H9 (cell line): Measurements from ENCODE around the gene MYO1F. TPM values are rescaled to one million over a fixed set of nuclear protein-coding genes. Genes with fewer than 3 reads are reported as not detected.

ENCODE experiments used
- DNase-seq: peaks from one replicate; pipeline ENCODE4 v3.0.0-alpha.2; 2017
- H2AFZ ChIP-seq: one replicate; pipeline ENCODE4 v1.6.1; 2013; ENCODE audit warnings: mild to moderate bottlenecking, low read length, control low read depth, moderate library complexity
- H2AK5ac ChIP-seq: 2 replicates; pipeline ENCODE4 v1.6.1; 2013; ENCODE audit warnings: low read length, control low read depth, mixed read lengths; ENCODE audit not compliant: insufficient read length
- H2BK120ac ChIP-seq: one replicate; pipeline ENCODE4 v1.6.1; 2013; ENCODE audit warnings: low read depth, mild to moderate bottlenecking, low read length, control low read depth, inconsistent platforms; ENCODE audit not compliant: poor library complexity, severe bottlenecking
- H2BK12ac ChIP-seq: 2 replicates; pipeline ENCODE4 v1.6.1; 2013; ENCODE audit warnings: low read length, control low read depth, mixed read lengths, low read depth; ENCODE audit not compliant: insufficient read length
- H2BK15ac ChIP-seq: 2 replicates; pipeline ENCODE4 v1.6.1; 2013; ENCODE audit warnings: low read depth, low read length, control low read depth
- H2BK20ac ChIP-seq: one replicate; pipeline ENCODE4 v1.6.1; 2013; ENCODE audit warnings: low read depth, mild to moderate bottlenecking, low read length, control low read depth, inconsistent platforms; ENCODE audit not compliant: poor library complexity, severe bottlenecking
- H2BK5ac ChIP-seq: 2 replicates; pipeline ENCODE4 v1.6.1; 2013; ENCODE audit warnings: low read length, control low read depth, mixed read lengths; ENCODE audit not compliant: insufficient read length
- H3K14ac ChIP-seq: 2 replicates; pipeline ENCODE4 v1.6.1; 2013; ENCODE audit warnings: low read length, control low read depth; ENCODE audit not compliant: insufficient read depth
- H3K18ac ChIP-seq: 2 replicates; pipeline ENCODE4 v1.6.1; 2013; ENCODE audit warnings: low read depth, mild to moderate bottlenecking, mixed read lengths, low read length, control low read depth; ENCODE audit not compliant: insufficient read length
- H3K23ac ChIP-seq: 2 replicates; pipeline ENCODE4 v1.6.1; 2013; ENCODE audit warnings: low read length, control low read depth, mixed read lengths, low read depth; ENCODE audit not compliant: insufficient read length
- H3K23me2 ChIP-seq: 2 replicates; pipeline ENCODE4 v1.6.1; 2013; ENCODE audit warnings: low read depth, mild to moderate bottlenecking, mixed read lengths, low read length, control low read depth; ENCODE audit not compliant: insufficient read length, poor library complexity, severe bottlenecking
- H3K27ac ChIP-seq: 2 replicates; pipeline ENCODE4 v1.5.1; 2013; ENCODE audit warnings: low read length, control low read depth, mixed read lengths, low read depth; ENCODE audit not compliant: insufficient read length
- H3K27me3 ChIP-seq: 2 replicates; pipeline ENCODE4 v1.6.1; 2013; ENCODE audit warnings: low read length, control low read depth, inconsistent platforms; ENCODE audit not compliant: insufficient read depth
- H3K4ac ChIP-seq: 2 replicates; pipeline ENCODE4 v1.6.1; 2013; ENCODE audit warnings: low read depth, mild to moderate bottlenecking, control low read depth, inconsistent platforms, low read length, moderate library complexity
- H3K4me1 ChIP-seq: 2 replicates; pipeline ENCODE4 v1.6.1; 2013; ENCODE audit warnings: low read length, control low read depth, inconsistent platforms; ENCODE audit not compliant: insufficient read depth
- H3K4me2 ChIP-seq: 2 replicates; pipeline ENCODE4 v1.6.1; 2013; ENCODE audit warnings: low read length, control low read depth, mixed read lengths; ENCODE audit not compliant: insufficient read length, insufficient read depth
- H3K56ac ChIP-seq: 2 replicates; pipeline ENCODE4 v1.6.1; 2013; ENCODE audit warnings: low read depth, mild to moderate bottlenecking, mixed read lengths, low read length, control low read depth; ENCODE audit not compliant: insufficient read length
- H3K79me1 ChIP-seq: 2 replicates; pipeline ENCODE4 v1.6.1; 2013; ENCODE audit warnings: low read depth, mild to moderate bottlenecking, moderate library complexity, low read length, control low read depth, inconsistent platforms; ENCODE audit not compliant: insufficient read depth, poor library complexity, severe bottlenecking
- H3K79me2 ChIP-seq: 2 replicates; pipeline ENCODE4 v1.6.1; 2013; ENCODE audit warnings: low read length, control low read depth, inconsistent platforms; ENCODE audit not compliant: insufficient read depth
- H3K9ac ChIP-seq: 2 replicates; pipeline ENCODE4 v1.6.1; 2013; ENCODE audit warnings: low read length, control low read depth, mixed read lengths; ENCODE audit not compliant: insufficient read length; ENCODE audit errors: extremely low read depth
- H3K9me3 ChIP-seq: one replicate; pipeline ENCODE4 v1.6.1; 2013; ENCODE audit warnings: low read depth, low read length, inconsistent platforms; ENCODE audit not compliant: control insufficient read depth
- H3T11ph ChIP-seq: one replicate; pipeline ENCODE4 v1.6.1; 2013; ENCODE audit warnings: mild to moderate bottlenecking, low read length, control low read depth, inconsistent platforms
- H4K20me1 ChIP-seq: one replicate; pipeline ENCODE4 v1.6.1; 2013; ENCODE audit not compliant: control insufficient read depth, insufficient read length, insufficient read depth
- H4K5ac ChIP-seq: 2 replicates; pipeline ENCODE4 v1.6.1; 2013; ENCODE audit warnings: low read depth, mild to moderate bottlenecking, mixed read lengths, low read length, control low read depth; ENCODE audit not compliant: insufficient read length
- H4K8ac ChIP-seq: replicated peaks from 2 replicates; pipeline ENCODE4 v1.6.1; 2013; ENCODE audit warnings: low read length, control low read depth, mixed read lengths, low read depth; ENCODE audit not compliant: insufficient read length
- H4K91ac ChIP-seq: 2 replicates; pipeline ENCODE4 v1.6.1; 2013; ENCODE audit warnings: low read depth, mild to moderate bottlenecking, moderate library complexity, mixed read lengths, low read length, control low read depth; ENCODE audit not compliant: insufficient read length
- H3K27ac Mint-ChIP-seq, 3 experiments: 2 replicates in 2 of 3; 3 replicates in 1 of 3; pipeline ENCODE4 v1.8.0; 2020 to 2021; ENCODE audit warnings: mixed read lengths in 3 of 3, mild to moderate bottlenecking in 1 of 3, moderate library complexity in 1 of 3
- H3K27me3 Mint-ChIP-seq: 2 replicates; pipeline ENCODE4 v1.8.0; 2021; ENCODE audit warnings: low read depth, mild to moderate bottlenecking, moderate library complexity, mixed read lengths
- H3K36me3 Mint-ChIP-seq, 3 experiments: 2 replicates in 2 of 3; 3 replicates in 1 of 3; pipeline ENCODE4 v1.8.0; 2020 to 2021; ENCODE audit warnings: low read depth in 3 of 3, mixed read lengths in 3 of 3; ENCODE audit not compliant: insufficient read depth in 1 of 3
- H3K4me1 Mint-ChIP-seq, 2 experiments: 2 replicates each; pipeline ENCODE4 v1.8.0; 2020; ENCODE audit warnings: mixed read lengths in 2 of 2
- H3K4me3 Mint-ChIP-seq, 2 experiments: 2 replicates in 1 of 2; 3 replicates in 1 of 2; pipeline ENCODE4 v1.8.0; 2020 to 2021; ENCODE audit warnings: mild to moderate bottlenecking in 2 of 2, mixed read lengths in 2 of 2, moderate library complexity in 1 of 2
- H3K9me3 Mint-ChIP-seq, 2 experiments: 2 replicates in 1 of 2; 3 replicates in 1 of 2; pipeline ENCODE4 v1.8.0; 2020; ENCODE audit warnings: mild to moderate bottlenecking in 2 of 2, mixed read lengths in 2 of 2, moderate library complexity in 1 of 2
- WGBS: extraction: QIAGEN DNeasy Blood & Tissue Kit; methylation state at CpG from one replicate; pipeline ENCODE4 v1.1.7; 2013; ENCODE audit warnings: missing lambda C conversion rate, low lambda C conversion rate, mixed read lengths; ENCODE audit not compliant: insufficient read length; ENCODE audit errors: extremely low coverage; 5-methylcytosine and 5-hydroxymethylcytosine counted together
- total RNA-seq: library from RNA; stranded (reverse); gene quantifications from 2 replicates; pipeline ENCODE4 v1.2.1, GENCODE V29; 2021
- TF ChIP-seq, protein P1 (sequence below): fragments of 200-600 bp; sonication (generic); conservative IDR thresholded peaks from 3 replicates; pipeline ENCODE4 v1.8.0; 2021; ENCODE audit warnings: antibody characterized with exemption, mild to moderate bottlenecking

Gene MYO1F
- total RNA-seq, 1 experiment from 2014 or later, result 1.0 TPM

DNA sequence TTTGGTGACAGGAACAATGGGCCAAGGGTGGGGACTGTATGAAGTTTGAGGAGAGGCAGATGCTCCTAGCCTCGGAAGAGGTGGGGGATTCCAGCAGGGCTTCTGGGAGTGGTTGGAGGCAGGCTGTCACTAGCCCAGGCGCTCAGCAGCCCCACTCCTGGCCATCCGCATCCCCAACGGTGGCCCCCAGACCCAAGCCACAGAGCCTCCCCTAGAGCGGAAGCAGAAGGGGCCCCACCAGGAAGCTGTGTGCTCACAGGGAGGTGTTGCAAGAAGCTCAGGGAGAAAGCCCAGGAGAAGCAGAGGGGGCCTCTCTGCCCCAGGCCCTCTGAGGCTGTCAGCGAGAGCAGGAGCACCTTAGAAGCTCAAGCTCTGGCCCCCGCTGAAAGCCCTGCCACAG lies 83.1 kb downstream of the MYO1F start:
- H3K4me1 Mint-ChIP-seq, result peaks cover 4 to 11% of the 10 kb centered on the region in 2 experiments; a peak in 2 of 4 replicates
- WGBS, result no CpG with 5 or more reads among the region's 7 CpGs
- Histone ChIP-seq H3K18ac (no peak overlapping the region), H3K27me3 (no peaks in the 10 kb centered on the region), H3K4me2 (no peak overlapping the region), H4K20me1 (no peaks in the 10 kb centered on the region), H3K9ac (no peak overlapping the region), H4K8ac (no peak overlapping the region), H2AFZ (no peak overlapping the region), H3K9me3 (no peaks in the 10 kb centered on the region), H2BK15ac (no peak overlapping the region), H2BK120ac (no peak overlapping the region), H3K79me2 (no peaks in the 10 kb centered on the region), H3K23ac (no peak overlapping the region), H3K4me1 (no peaks in the 10 kb centered on the region), H4K5ac (no peak overlapping the region), H3K14ac (no peak overlapping the region), H3K56ac (no peak overlapping the region), H3K4ac (no peak overlapping the region), H3K27ac (no peak overlapping the region), H2BK12ac (no peak overlapping the region), H2BK5ac (no peak overlapping the region), H3K23me2 (no peaks in the 10 kb centered on the region), H3T11ph (no peak overlapping the region), H2AK5ac (no peak overlapping the region), H4K91ac (no peak overlapping the region), H2BK20ac (no peak overlapping the region), H3K79me1 (no peaks in the 10 kb centered on the region)
- TF ChIP-seq, protein P1, sequence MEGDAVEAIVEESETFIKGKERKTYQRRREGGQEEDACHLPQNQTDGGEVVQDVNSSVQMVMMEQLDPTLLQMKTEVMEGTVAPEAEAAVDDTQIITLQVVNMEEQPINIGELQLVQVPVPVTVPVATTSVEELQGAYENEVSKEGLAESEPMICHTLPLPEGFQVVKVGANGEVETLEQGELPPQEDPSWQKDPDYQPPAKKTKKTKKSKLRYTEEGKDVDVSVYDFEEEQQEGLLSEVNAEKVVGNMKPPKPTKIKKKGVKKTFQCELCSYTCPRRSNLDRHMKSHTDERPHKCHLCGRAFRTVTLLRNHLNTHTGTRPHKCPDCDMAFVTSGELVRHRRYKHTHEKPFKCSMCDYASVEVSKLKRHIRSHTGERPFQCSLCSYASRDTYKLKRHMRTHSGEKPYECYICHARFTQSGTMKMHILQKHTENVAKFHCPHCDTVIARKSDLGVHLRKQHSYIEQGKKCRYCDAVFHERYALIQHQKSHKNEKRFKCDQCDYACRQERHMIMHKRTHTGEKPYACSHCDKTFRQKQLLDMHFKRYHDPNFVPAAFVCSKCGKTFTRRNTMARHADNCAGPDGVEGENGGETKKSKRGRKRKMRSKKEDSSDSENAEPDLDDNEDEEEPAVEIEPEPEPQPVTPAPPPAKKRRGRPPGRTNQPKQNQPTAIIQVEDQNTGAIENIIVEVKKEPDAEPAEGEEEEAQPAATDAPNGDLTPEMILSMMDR, result no peak
- no peaks in the 10 kb centered on the region for H3K27me3 Mint-ChIP-seq
- no peaks in the 10 kb centered on the region for H3K9me3 Mint-ChIP-seq
- peak overlapping the region in 1 of 3 experiments; percentile 67; a peak in 1 of 7 replicates for H3K27ac Mint-ChIP-seq
- H3K4me3 Mint-ChIP-seq, result no peak overlapping the region
- peaks cover 0 to 5% (median 4%) of the 10 kb centered on the region in 3 experiments; a peak in 3 of 7 replicates for H3K36me3 Mint-ChIP-seq
- no peak for DNase-seq
